Measurements from ENCODE around the gene COL28A1.

DNA sequence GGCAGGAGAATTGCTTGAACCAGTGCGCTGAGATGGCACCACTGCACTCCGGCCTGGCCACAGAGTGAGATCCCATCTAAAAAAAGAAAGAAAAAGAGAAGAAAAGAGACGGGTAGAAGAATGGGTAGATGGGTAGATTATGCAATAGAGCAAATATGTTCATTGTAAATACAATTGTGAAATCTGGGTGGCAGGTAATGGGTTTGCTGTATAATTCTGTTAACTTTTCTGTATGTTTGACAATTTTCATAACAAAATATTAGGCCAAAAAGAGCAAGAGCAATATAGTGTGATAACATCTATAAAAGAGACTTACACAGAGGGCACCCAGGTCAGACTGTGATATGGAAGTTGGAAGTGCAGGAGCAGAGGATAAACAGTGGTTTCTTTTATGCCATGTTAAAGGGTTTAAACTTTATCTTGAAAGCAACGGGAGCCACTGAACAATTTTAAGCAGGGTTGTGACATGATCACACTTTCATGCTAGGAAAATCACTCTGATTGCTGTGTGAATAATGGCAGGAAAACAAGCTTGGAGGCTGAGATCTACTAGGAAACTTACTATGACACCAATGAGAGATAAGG lies 6.7 kb upstream of the COL28A1 start:
- TF ChIP-seq, protein P1, sequence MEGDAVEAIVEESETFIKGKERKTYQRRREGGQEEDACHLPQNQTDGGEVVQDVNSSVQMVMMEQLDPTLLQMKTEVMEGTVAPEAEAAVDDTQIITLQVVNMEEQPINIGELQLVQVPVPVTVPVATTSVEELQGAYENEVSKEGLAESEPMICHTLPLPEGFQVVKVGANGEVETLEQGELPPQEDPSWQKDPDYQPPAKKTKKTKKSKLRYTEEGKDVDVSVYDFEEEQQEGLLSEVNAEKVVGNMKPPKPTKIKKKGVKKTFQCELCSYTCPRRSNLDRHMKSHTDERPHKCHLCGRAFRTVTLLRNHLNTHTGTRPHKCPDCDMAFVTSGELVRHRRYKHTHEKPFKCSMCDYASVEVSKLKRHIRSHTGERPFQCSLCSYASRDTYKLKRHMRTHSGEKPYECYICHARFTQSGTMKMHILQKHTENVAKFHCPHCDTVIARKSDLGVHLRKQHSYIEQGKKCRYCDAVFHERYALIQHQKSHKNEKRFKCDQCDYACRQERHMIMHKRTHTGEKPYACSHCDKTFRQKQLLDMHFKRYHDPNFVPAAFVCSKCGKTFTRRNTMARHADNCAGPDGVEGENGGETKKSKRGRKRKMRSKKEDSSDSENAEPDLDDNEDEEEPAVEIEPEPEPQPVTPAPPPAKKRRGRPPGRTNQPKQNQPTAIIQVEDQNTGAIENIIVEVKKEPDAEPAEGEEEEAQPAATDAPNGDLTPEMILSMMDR (IDR thresholded peaks at IDR 0.05), result no peak
- no peak for TF ChIP-seq POLR2A (IDR thresholded peaks at IDR 0.05)
